Stimulated activated naive CD4-positive, alpha-beta T cell treated with Interleukin-2 at 50 U/mL for 16 hours (primary cell): ENCODE measurements around the gene TEX2.

Source experiments
- DNase-seq: peaks from one replicate; lab custom pipeline; 2025; lab: John Stamatoyannopoulos, UW

Gene TEX2

DNA sequence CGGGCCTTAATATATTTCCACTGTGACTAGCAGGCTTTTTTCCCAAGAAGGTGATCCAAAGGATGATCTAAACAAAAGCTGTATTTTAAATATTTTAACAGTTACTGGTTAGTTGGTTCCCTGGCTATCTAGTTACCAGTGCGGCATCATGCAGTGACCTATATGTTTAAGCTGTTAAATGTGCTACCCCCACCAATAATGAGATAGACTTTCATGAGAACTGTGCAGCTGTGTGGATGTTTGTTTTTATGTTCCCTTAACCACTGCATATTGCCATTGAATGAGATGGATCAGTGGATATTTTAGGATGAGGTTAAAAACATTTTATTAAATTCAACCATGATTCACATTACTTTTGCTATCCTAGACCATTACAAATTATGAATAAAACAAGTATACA lies 150.1 kb downstream of the TEX2 start:
- no peak for DNase-seq

DNA sequence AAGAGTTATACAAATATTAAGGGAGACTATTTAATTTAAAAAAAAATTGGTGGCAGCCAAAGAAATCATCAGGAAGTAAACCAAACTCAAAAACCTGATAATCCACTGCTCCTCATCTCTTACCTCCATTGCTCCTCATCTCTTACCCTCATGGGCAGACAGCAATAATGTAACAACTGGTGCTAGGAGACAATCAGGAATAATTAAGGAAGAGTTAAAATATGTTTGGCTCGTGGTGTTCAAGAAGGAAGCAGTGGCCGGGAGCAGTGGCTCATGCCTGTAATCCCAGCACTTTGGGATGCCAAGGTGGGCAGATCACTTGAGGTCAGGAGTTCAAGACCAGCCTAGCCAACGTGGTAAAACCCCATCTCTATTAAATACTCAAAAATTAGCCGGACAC lies 151.2 kb downstream of the TEX2 start:
- DNase-seq: no peak

- no peak for DNase-seq
These were observed 152.5 kb downstream of the TEX2 start for GRCh38 chr17:64110379-64111152.

- no peak for DNase-seq
These were observed 153.7 kb downstream of the TEX2 start for GRCh38 chr17:64109400-64109799.

DNA sequence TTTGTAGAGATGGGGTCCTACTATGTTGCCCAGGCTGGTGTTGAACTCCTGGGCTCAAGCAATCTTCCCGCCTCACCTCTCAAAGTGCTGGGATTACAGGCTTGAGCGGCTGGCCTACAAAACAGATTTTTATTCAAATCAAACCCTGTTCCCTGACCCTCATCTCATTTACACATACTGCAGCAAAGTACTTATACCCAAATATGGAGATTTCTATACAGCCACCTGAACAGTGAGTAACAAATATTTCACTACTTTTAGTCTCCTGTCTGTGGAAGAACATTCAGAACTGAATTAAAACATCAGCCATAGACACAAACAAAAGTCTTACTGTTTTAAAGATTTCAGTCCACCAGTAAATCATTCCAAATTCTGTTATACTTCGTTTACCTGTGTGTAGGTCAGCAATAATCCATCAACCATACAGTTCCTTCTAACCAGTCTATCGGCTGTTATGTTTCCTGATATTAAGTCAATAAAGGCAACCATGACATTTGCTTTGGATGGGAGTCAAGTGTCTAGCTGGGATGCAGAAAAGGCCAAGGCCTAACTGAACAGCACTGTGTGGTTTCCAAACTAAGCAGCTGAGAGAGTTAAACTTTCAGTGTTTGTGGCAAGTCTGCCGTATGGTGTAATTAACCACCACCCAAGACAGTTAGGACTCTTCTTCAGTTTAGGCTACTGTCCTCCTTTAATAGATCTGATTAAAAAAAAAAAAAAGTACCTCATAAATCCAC lies 155.4 kb downstream of the TEX2 start:
- DNase-seq: no peak

- DNase-seq: no peak
These were observed 156.1 kb downstream of the TEX2 start for GRCh38 chr17:64106918-64107317.

DNA sequence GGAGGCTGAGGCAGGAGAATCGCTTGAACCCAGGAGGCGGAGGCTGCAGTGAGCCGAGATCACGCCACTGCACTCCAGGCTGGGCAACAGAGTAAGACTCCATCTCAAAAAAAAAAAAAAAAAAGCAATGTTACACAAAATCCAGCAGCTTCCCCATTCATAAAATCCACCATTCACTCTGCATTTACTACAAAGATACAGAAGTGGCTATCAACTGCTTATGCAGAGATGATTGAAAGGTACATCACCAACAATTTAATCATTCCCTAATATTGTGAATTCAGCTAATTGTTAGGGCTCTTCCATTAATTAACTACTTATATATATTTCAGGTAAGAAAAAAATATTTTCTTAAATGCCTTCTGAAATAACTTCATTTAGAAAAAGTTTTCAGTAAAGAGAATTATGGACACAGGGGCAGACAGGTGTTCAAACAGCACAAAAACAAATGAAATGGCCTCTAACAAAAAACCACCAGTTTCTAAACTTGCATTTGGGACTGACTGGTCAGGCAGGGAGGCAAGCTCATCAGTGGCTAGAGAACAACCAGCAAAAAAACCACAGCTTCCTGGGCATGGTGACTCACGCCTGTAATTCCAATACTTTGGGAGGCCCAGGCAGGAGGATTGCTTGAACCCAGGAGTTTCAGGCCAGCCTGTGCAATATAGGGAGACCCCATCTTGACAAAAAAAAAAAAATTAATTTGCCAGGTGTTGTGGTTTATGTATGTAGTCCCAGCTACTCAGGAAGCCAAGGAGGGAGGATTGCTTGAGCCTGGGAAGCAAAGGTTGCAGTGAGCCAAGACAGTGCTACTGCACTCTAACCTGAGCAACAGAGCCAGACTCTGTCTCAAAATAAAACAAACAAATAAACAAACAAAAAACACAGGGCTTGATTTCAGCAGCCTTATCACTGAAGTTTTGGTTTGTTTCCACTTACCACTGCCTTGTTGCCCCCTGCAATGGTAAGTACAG lies 159.4 kb downstream of the TEX2 start:
- no peak for DNase-seq

GRCh38 chr17:64102627-64103390 lies 160.3 kb downstream of the TEX2 start:
- DNase-seq: no peak

DNA sequence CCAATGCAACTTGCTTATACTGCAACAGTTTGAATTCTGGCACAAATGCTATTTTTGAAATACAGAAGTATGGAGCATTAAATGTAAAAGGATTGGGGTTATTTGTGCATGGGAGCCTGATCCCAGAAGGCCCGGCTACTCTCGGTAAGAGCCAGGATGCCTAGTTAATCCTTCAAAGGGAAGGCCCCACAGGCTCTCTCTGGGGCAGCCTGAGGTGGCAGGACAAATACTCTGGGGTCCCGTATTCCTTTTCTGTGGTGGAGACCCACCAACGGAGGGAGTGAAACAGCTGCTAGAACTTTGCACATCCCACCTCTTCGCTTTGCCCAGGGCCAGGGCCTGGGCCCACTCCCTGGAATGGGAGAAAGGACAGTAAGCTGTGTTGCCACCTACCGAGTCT lies 163.5 kb downstream of the TEX2 start:
- no peak for DNase-seq
